Activated CD4-positive, alpha-beta memory T cell treated with anti-CD3 and anti-CD28 coated beads, Interleukin-2, amount 10 ng/mL, durations not matched to agents 7 days and 5 days (primary cell): ENCODE measurements around the gene FOXP1. TPM values are rescaled to one million over a fixed set of nuclear protein-coding genes. Genes with fewer than 3 reads are reported as not detected.

ENCODE experiments used
- CTCF ChIA-PET: fragments of 350-600 bp; sonication (Branson Sonifier 250); formaldehyde crosslinking; loops from one replicate; lab custom pipeline; 2021; ENCODE audit warnings: antibody characterized with exemption, inconsistent platforms; lab: Charles Lee
- POLR2A ChIA-PET: fragments of 350-600 bp; sonication (Branson Sonifier 250); formaldehyde crosslinking; loops from one replicate; lab custom pipeline; 2021; ENCODE audit warnings: antibody characterized with exemption; lab: Charles Lee
- DNase-seq: peaks from one replicate; pipeline ENCODE4 v3.0.0-alpha.2; 2020
- H3K27ac Mint-ChIP-seq: one replicate; pipeline ENCODE4 v1.8.0; 2021; ENCODE audit warnings: mild to moderate bottlenecking, mixed read lengths
- H3K27me3 Mint-ChIP-seq: one replicate; pipeline ENCODE4 v1.8.0; 2021; ENCODE audit warnings: mixed read lengths
- H3K36me3 Mint-ChIP-seq: one replicate; pipeline ENCODE4 v1.8.0; 2021; ENCODE audit warnings: low read depth, mixed read lengths
- H3K4me1 Mint-ChIP-seq: one replicate; pipeline ENCODE4 v1.8.0; 2021; ENCODE audit warnings: mixed read lengths
- H3K4me3 Mint-ChIP-seq: one replicate; pipeline ENCODE4 v1.8.0; 2021; ENCODE audit warnings: mild to moderate bottlenecking, mixed read lengths
- H3K9me3 Mint-ChIP-seq: one replicate; pipeline ENCODE4 v1.8.0; 2021; ENCODE audit warnings: mixed read lengths
- total RNA-seq, 2 experiments: library from RNA; stranded (reverse); gene quantifications; one replicate each; pipeline ENCODE4 v1.2.3, GENCODE V29; 2021

Gene FOXP1
- total RNA-seq, 2 experiments from 2014 or later = 71.3 to 76.9 TPM

- POLR2A ChIA-PET = interaction anchor here (1.6 kb wide), 1 partner anchor 15 kb away, joined by 6 read pairs; no protein-coding TSS in a partner anchor
- Mint-ChIP-seq H3K9me3 (no peaks in the 10 kb centered on the region), H3K36me3 (peaks cover 6% of the 10 kb centered on the region), H3K27me3 (peaks cover 4% of the 10 kb centered on the region), H3K4me1 (peaks cover 31% of the 10 kb centered on the region), H3K27ac (no peak overlapping the region), H3K4me3 (no peak overlapping the region)
- CTCF ChIA-PET = no interaction called here
- DNase-seq = no peak
Measured at GRCh38 chr3:71428841-71429596, 154.5 kb downstream of the FOXP1 start.

GRCh38 chr3:71425491-71426071 lies 157.9 kb downstream of the FOXP1 start:
- H3K4me3 Mint-ChIP-seq = no peak overlapping the region
- no peaks in the 10 kb centered on the region for H3K9me3 Mint-ChIP-seq
- peaks cover 8% of the 10 kb centered on the region for H3K27me3 Mint-ChIP-seq
- CTCF ChIA-PET = interaction anchor here (0.8 kb wide), 1 partner anchor 8 kb away, joined by 3 read pairs; no protein-coding TSS in a partner anchor
- peaks cover 9% of the 10 kb centered on the region for H3K36me3 Mint-ChIP-seq
- no peak for DNase-seq
- POLR2A ChIA-PET = interaction anchor here (0.6 to 2.0 kb wide), 4 partner anchors 18 to 959 kb away, joined by 3 to 12 read pairs (median 4); no protein-coding TSS in a partner anchor
- no peak overlapping the region for H3K27ac Mint-ChIP-seq
- H3K4me1 Mint-ChIP-seq = peaks cover 41% of the 10 kb centered on the region

- no peaks in the 10 kb centered on the region for H3K9me3 Mint-ChIP-seq
- ChIA-PET CTCF (no interaction called here), POLR2A (interaction anchor here (0.9 to 1.8 kb wide), 4 partner anchors 11 to 68 kb away, joined by 3 to 6 read pairs (median 3); no protein-coding TSS in a partner anchor)
- H3K4me1 Mint-ChIP-seq = peaks cover 42% of the 10 kb centered on the region
- no peak for DNase-seq
- H3K4me3 Mint-ChIP-seq = no peak overlapping the region
- peaks cover 9% of the 10 kb centered on the region for H3K36me3 Mint-ChIP-seq
- H3K27ac Mint-ChIP-seq = no peak overlapping the region
- H3K27me3 Mint-ChIP-seq = peaks cover 8% of the 10 kb centered on the region
Measured at GRCh38 chr3:71423151-71423906, 160.2 kb downstream of the FOXP1 start.

- Mint-ChIP-seq H3K4me1 (peaks cover 50% of the 10 kb centered on the region), H3K4me3 (no peak overlapping the region), H3K27ac (peak overlapping the region; percentile 76), H3K27me3 (peaks cover 9% of the 10 kb centered on the region), H3K9me3 (no peaks in the 10 kb centered on the region), H3K36me3 (peaks cover 9% of the 10 kb centered on the region)
- ChIA-PET CTCF (interaction anchor here (0.6 kb wide), 1 partner anchor 180 kb away, joined by 3 read pairs; no protein-coding TSS in a partner anchor), POLR2A (interaction anchor here (0.8 to 1.8 kb wide), 7 partner anchors 17 to 163 kb away, joined by 3 to 6 read pairs (median 3); no protein-coding TSS in a partner anchor)
- peak; percentile 46 for DNase-seq
Measured at GRCh38 chr3:71421820-71422566, 161.5 kb downstream of the FOXP1 start.

GRCh38 chr3:71421475-71421819 lies 162.1 kb downstream of the FOXP1 start:
- Mint-ChIP-seq H3K4me3 (no peak overlapping the region), H3K27ac (peak overlapping the region; percentile 76)

GRCh38 chr3:71419369-71419768 lies 164.2 kb downstream of the FOXP1 start:
- H3K9me3 Mint-ChIP-seq = no peaks in the 10 kb centered on the region
- no peak overlapping the region for H3K27ac Mint-ChIP-seq
- peaks cover 5% of the 10 kb centered on the region for H3K36me3 Mint-ChIP-seq
- CTCF ChIA-PET = no interaction called here
- no peak for DNase-seq
- H3K4me3 Mint-ChIP-seq = no peak overlapping the region
- H3K27me3 Mint-ChIP-seq = peaks cover 8% of the 10 kb centered on the region
- POLR2A ChIA-PET = no interaction called here
- peaks cover 63% of the 10 kb centered on the region for H3K4me1 Mint-ChIP-seq

More at GRCh38 chr3:71421475-71421819, 162.1 kb downstream of the FOXP1 start:
- peaks cover 55% of the 10 kb centered on the region for H3K4me1 Mint-ChIP-seq
- ChIA-PET CTCF (interaction anchor here (0.6 kb wide), 1 partner anchor 180 kb away, joined by 3 read pairs; no protein-coding TSS in a partner anchor), POLR2A (interaction anchor here (0.8 to 1.8 kb wide), 6 partner anchors 18 to 164 kb away, joined by 3 to 6 read pairs (median 3); no protein-coding TSS in a partner anchor)
- no peaks in the 10 kb centered on the region for H3K9me3 Mint-ChIP-seq
- H3K27me3 Mint-ChIP-seq = peaks cover 8% of the 10 kb centered on the region
- DNase-seq = no peak
- peaks cover 9% of the 10 kb centered on the region for H3K36me3 Mint-ChIP-seq

GRCh38 chr3:71417791-71418190 lies 165.7 kb downstream of the FOXP1 start:
- ChIA-PET POLR2A (interaction anchor here (0.8 to 1.6 kb wide), 5 partner anchors 13 to 34 kb away, joined by 3 to 4 read pairs (median 3); no protein-coding TSS in a partner anchor), CTCF (interaction anchor here (1.2 kb wide), 1 partner anchor 8 kb away, joined by 3 read pairs; no protein-coding TSS in a partner anchor)
- H3K4me3 Mint-ChIP-seq = no peak overlapping the region
- H3K36me3 Mint-ChIP-seq = peaks cover 2% of the 10 kb centered on the region
- H3K9me3 Mint-ChIP-seq = no peaks in the 10 kb centered on the region
- no peak overlapping the region for H3K27ac Mint-ChIP-seq
- H3K27me3 Mint-ChIP-seq = peaks cover 8% of the 10 kb centered on the region
- peaks cover 54% of the 10 kb centered on the region for H3K4me1 Mint-ChIP-seq
- no peak for DNase-seq

- H3K36me3 Mint-ChIP-seq = no peaks in the 10 kb centered on the region
- no peaks in the 10 kb centered on the region for H3K9me3 Mint-ChIP-seq
- no peak overlapping the region for H3K4me3 Mint-ChIP-seq
- peak; percentile 22 for DNase-seq
- ChIA-PET POLR2A (interaction anchor here (0.6 to 1.6 kb wide), 6 partner anchors 13 to 72 kb away, joined by 3 to 4 read pairs (median 3); no protein-coding TSS in a partner anchor), CTCF (interaction anchor here (0.7 to 1.2 kb wide), 2 partner anchors 9 to 22 kb away, joined by 3 to 4 read pairs; no protein-coding TSS in a partner anchor)
- peaks cover 8% of the 10 kb centered on the region for H3K27me3 Mint-ChIP-seq
- peaks cover 45% of the 10 kb centered on the region for H3K4me1 Mint-ChIP-seq
- no peak overlapping the region for H3K27ac Mint-ChIP-seq
Measured at GRCh38 chr3:71416876-71417275, 166.7 kb downstream of the FOXP1 start.

GRCh38 chr3:71415681-71416122 lies 167.8 kb downstream of the FOXP1 start:
- H3K27me3 Mint-ChIP-seq = peaks cover 6% of the 10 kb centered on the region
- ChIA-PET POLR2A (interaction anchor here (1.0 kb wide), 1 partner anchor 19 kb away, joined by 3 read pairs; no protein-coding TSS in a partner anchor), CTCF (no interaction called here)
- H3K4me1 Mint-ChIP-seq = peaks cover 36% of the 10 kb centered on the region
- no peak overlapping the region for H3K27ac Mint-ChIP-seq
- DNase-seq = no peak
- H3K36me3 Mint-ChIP-seq = no peaks in the 10 kb centered on the region
- no peak overlapping the region for H3K4me3 Mint-ChIP-seq
- no peaks in the 10 kb centered on the region for H3K9me3 Mint-ChIP-seq

GRCh38 chr3:71414189-71414927 lies 169.2 kb downstream of the FOXP1 start:
- DNase-seq = no peak
- Mint-ChIP-seq H3K27ac (no peak overlapping the region), H3K4me3 (no peak overlapping the region), H3K4me1 (peaks cover 32% of the 10 kb centered on the region), H3K27me3 (peaks cover 6% of the 10 kb centered on the region), H3K9me3 (no peaks in the 10 kb centered on the region), H3K36me3 (no peaks in the 10 kb centered on the region)
- ChIA-PET POLR2A (interaction anchor here (1.0 kb wide), 1 partner anchor 18 kb away, joined by 3 read pairs; no protein-coding TSS in a partner anchor), CTCF (no interaction called here)

GRCh38 chr3:71413572-71413971 lies 170.0 kb downstream of the FOXP1 start:
- CTCF ChIA-PET = no interaction called here
- H3K27ac Mint-ChIP-seq = no peak overlapping the region
- H3K36me3 Mint-ChIP-seq = no peaks in the 10 kb centered on the region
- POLR2A ChIA-PET = no interaction called here
- no peak overlapping the region for H3K4me3 Mint-ChIP-seq
- no peaks in the 10 kb centered on the region for H3K9me3 Mint-ChIP-seq
- peaks cover 30% of the 10 kb centered on the region for H3K4me1 Mint-ChIP-seq
- DNase-seq = no peak
- peaks cover 6% of the 10 kb centered on the region for H3K27me3 Mint-ChIP-seq
